ENCODE measurements around the gene TUB. TPM values are rescaled to one million over a fixed set of nuclear protein-coding genes. Genes with fewer than 3 reads are reported as not detected.
A peak's percentile ranks its signal among the peaks of the same experiment; 100 is the strongest.

The TUB gene, protein sequence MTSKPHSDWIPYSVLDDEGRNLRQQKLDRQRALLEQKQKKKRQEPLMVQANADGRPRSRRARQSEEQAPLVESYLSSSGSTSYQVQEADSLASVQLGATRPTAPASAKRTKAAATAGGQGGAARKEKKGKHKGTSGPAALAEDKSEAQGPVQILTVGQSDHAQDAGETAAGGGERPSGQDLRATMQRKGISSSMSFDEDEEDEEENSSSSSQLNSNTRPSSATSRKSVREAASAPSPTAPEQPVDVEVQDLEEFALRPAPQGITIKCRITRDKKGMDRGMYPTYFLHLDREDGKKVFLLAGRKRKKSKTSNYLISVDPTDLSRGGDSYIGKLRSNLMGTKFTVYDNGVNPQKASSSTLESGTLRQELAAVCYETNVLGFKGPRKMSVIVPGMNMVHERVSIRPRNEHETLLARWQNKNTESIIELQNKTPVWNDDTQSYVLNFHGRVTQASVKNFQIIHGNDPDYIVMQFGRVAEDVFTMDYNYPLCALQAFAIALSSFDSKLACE
- total RNA-seq, result 0.60 and 0.65 TPM in 2 replicates

DNA sequence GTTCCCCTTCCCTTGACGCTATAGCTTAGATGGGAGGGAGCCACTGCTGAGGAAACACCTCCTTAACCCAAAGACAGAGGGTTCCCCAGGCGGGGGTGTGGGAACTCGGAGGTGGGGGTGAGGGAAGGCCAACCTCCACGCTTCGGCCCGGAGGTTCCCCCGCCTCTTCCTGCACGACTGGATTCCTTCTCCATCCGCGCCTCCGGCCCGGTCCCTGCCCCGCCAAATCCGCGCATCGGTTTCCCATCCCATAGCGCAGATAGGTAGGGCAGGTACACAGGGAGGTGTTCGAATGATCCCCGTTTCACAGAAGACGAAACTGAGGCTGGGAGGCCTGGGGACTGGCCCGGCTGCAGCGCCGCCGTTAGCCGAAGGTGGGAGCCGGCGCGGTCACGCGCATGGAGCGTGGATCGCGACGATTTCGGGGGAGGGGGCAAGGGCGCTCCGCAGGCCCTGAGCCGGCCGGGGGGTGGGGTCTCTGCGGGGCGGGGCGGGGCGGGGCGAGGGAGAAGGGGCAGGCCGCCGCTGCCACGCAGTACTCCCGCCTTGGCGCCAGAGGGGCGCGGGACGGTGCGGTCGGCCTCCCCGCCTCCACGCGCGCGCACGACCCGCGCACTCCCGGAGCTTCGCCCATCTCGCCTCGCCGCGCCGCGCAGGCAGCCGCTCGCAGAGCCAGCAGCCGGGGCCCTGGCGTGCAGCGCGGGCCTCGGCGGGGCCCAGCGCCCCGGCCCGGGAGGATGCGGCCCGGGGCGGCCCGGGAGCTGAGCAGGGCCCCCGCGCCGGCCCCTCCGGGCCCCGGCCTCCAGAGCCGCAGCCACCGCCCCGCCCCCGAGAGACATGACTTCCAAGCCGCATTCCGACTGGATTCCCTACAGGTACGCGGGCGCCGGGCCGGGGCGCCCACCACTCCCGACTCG is at the start of gene TUB:
Gene TUB, plus strand, starts transcription at position 538 of the 917 bp plus-strand sequence. Its CDS starts 300 bp downstream, at position 838.
- DNase-seq (ENCODE audit: low read depth in 2 of 2), result peak in 1 of 2 donors; percentile 24

DNA sequence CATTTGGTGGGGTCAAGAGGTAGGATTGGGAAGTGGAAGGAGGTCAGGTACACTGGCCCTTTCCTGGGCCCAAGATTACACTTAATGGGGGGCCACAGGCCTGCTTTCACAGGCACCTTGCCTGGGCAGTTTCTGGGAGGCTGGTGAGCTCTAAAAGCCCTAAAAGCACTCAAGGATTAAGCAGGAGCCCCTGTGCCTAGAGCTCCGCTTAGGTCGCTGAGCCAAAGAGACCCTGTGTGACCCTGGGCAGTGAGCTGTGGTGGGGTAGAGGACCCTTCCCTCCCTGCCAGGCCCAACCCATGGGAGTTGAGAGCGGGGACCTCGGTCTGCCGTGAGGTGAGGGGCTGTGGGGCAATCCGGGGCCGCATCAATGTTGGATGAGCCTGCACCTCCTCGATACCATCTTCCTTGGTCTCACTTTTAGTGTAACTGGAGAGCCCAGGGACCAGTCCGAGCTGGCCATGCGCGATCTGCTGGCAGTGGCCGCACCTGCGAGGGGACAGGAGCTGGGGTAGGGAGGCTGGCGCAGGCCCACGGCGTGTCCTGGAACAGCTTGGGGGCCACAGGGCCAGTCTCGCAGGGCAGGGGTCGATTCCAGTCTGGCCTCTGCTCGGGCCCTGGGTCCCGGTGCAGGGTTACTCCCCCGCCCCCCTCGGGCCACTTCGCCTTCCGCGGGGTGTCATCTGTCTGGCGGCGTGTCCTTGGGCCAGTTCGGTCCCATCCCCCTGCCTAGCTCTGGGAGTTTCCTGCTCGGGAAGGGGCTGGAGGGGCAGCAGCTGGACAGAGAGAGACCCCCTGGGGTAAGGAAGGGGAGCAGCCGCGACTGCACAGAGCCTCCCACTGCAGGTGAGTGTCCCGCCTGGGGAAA is 49.5 kb upstream of the TUB start:
- DNase-seq (ENCODE audit: low read depth in 2 of 2), result no peak

DNA sequence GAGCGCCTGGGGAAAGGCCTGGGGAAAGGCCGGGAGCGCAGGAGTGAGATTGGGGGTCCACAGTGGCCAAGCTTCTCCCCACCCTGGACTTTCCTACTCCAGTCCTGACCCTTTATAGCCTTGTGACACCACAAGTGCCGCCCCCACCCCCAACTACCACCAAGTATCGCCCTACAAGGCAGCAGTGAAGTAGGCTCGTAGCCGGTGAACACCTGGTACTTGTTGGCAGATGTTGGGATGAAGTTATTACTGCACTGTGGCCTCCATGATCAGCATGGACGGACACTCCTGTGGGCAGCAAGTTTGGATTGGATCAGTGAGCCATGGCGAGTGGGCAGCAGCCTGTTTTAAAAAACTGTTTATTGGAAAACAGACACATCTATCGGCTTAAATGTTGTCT is 48.9 kb upstream of the TUB start:
- no peak for DNase-seq (ENCODE audit: low read depth in 2 of 2)

DNA sequence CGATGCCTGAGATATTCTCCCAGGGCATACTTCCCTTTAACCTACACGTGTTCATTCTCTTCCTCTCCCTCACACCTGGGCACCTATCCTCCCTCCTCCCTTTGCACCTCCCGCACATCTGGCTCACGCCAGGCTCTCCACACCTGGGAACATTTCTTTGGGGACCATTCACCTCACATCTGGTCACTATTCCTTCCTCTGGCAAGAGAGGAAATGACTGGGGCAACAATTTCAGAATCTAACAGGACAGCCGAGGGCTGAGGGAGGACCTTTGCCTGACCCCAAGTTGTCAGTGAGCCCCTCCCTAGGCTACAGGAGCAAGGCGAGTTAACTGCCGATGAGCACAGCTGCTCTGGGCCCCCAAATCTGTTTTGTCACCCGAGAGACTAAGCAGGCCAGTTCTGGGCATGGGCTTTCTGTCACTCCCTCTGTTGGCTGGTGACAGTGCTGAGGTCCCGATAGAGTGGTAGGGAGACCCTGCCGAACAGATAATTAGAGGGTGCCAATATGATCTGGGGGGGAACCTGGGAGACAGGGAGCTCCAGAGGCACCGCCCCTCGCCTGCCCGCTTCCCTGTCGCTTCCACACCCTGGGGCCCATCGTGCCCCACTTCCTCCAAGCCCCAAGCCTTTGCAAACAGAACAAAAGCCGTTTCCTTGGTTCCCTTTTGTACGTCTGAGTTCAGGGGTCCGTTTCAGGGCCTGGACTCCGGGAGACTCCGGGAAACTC is 48.3 kb upstream of the TUB start:
- DNase-seq (ENCODE audit: low read depth in 2 of 2), result no peak

DNA sequence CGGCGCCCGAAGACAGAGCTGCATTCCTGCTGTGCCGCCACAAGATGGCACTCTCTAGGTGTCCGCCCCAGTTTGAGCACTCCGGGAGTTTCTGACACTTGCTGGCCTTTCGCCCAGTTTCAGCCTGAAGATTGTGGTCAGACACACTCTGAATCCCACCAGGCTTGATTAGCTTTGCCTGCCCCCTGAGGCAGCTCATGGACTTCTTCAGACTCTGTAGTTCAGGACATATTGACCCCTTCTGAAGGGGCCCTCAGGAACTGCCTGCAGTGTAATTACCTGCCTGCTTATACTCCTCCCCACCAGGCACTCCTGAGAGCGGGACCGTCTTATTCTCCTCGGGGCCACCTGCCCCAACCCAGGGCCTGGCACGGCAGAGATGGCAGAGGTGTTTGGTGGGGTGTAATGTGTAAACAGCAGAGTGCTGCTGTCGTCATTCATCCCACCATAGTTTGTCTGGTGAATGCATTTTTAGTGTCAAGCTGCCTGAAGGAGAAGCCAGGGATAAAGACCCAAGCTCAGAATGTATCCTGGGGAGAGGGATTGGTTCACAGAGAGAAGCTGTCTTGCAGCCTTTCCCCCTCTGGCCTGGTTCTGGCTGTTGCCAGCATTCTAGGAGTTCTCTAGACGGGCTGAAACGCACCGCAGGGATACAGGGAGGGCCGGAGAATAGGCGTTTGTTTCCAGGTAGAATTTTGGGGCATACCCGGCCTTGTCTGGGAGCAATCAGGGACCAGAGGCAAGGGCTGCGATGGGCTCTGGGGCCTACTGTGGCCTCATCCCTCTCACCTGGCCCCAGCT is 47.5 kb upstream of the TUB start:
- DNase-seq (ENCODE audit: low read depth in 2 of 2), result peak; percentile 67 to 73

DNA sequence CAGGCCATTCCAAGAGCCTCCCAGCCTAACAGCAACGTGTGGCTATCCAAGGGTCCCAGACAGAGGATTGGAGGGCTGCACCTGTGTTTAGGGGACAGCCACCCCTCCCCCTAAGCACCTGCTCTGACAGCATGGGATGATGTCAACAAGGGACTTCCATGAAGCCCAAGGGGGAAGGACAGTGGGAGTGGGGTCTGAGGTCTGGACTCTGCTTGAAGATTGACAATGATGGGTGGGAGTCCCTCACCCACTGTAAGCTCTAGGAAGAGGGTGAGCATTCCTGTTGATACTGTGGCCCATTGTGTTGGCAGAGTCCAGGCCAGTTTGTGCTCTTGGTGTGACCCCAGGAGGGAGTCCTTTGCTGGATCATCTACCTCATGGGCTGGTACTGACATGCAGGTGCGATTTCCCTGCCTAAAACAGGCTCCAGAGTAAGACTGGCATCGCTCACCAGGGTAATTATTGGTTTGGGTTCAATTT is 46.9 kb upstream of the TUB start:
- no peak for DNase-seq (ENCODE audit: low read depth in 2 of 2)

DNA sequence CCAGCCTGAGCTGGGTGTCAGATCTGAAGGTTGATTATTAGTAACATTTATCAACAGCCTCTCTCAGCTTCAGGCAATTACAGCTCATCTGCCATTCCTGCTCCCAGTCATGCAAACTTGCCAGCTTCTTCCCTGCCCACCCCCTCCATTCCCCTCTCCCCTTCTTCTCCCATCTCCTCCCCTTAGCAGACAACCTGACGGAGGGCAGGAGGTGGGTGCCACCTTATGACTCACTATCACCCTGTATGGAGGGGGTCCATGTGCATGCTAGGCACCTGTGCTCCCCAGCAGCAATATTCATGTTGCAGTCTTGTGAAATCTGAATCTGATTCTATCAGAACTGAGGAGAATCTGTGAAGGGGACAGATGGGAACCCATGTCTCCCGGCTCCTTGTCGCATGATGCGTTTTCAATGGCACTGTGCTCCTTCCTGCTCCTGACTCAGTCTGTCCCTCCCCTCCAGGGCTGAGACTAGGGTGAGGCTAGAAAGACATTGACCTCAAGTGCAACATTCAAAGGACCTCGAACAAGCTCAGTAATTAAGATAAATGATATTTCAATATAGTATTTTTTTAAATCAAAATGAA is 46.3 kb upstream of the TUB start:
- DNase-seq (ENCODE audit: low read depth in 2 of 2), result no peak

DNA sequence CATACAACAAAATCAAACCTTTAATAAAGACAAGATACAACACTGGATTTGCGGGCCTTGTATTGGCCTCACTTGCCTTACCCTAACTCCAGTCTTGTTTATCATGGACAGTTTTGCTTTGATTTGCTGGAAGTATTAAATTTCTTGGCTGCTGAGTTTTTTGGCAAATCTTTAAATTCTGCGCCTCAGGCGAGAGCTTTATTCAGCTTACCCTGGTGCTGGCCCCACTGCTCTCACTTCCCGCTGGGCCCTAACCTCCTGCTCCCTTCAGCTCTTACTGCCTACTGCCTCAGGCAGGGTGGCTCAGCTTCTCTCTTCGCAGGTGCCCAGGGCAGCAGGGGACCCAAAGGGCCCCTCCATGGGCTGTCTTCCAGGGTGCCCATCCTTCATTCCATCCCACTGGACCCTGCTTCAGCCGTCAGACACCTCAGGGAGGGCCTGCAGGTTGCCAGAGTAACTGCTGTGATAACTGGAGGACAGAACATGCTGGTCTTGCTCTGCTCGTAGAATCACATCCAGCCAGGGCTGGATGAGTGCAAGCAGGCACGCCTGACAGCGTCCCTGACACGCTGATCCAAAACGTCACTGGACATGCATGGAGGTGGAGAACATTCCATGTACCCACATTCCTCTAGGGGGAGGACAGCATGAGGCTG is 45.7 kb upstream of the TUB start:
- no peak for DNase-seq (ENCODE audit: low read depth in 2 of 2)

DNA sequence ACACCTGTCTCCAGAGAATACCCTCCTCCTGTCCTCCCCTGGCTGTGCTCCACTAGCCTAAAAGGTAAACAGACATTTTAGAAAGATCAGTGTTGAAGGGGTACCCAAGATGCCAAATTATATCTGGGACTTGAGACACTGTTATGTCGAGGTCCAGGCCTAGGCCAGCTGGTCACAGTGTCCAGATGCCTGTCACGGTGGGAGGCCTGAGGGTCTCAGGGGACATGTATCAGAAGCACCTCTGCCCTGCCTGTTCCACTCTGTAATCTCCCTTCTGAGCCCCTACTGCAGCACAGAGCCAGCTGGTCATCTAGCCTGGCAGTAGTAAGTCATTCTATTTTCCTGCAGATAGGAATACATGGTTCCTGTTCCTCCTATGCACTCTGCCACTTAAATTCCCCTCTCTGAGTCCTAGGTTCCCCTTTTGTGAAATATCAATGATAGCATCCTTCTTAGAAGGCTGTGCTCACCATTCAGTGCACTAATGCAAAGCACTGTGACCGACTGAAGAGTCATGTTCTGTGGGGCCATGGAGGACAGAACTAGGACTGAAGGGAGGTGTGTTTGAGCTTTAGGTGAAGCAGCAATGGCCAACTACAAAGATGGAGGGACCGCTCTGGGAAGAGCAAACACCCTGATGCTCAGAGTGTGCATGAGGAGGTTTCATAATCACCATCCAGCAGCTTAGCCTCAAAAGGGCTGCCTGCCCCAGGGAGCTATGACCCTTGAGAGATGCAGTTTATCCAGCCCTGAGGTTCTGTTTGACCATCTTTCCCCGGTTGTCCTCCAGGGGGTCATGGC is 44.8 kb upstream of the TUB start:
- no peak for DNase-seq (ENCODE audit: low read depth in 2 of 2)

DNA sequence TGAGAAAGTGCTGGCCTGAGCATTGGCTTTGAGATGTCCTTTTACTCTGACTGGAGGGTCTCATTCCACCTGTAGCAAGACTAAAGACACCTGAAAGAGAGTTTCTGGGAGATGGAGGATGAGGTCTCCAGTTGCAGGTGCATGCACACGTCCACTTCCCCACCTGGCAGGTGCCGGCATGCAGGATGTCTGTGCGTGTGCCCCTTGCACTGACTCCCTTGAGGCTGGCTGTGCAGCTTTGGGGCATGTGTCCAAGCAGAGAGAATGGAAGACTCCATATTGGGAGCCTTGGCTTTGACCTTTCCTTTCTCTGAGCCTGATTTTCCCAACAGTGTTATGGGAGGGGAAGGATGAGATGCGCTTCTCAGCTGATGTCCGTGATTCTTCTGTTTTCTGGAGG is 44.0 kb upstream of the TUB start:
- DNase-seq (ENCODE audit: low read depth in 2 of 2), result no peak

DNA sequence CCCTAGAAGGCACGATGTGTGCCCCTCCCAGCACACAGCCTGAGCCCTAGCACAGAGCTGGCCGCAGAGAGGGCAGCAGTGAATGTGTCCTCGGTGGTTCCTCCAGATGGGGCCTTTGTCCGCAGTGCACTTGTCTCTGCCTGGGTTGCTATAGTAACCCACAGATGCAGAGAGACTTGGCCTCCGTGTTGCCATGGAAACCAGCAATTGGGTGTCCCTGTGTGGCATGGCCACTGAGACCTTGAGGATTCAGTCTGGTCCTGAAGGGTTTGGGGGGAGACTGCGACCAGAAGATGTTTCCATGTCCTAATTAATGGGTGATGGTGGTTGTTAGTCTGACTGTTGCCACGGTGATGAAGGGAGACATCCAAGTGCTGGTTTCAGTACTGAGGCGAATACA is 42.6 kb upstream of the TUB start:
- DNase-seq (ENCODE audit: low read depth in 2 of 2), result no peak

DNA sequence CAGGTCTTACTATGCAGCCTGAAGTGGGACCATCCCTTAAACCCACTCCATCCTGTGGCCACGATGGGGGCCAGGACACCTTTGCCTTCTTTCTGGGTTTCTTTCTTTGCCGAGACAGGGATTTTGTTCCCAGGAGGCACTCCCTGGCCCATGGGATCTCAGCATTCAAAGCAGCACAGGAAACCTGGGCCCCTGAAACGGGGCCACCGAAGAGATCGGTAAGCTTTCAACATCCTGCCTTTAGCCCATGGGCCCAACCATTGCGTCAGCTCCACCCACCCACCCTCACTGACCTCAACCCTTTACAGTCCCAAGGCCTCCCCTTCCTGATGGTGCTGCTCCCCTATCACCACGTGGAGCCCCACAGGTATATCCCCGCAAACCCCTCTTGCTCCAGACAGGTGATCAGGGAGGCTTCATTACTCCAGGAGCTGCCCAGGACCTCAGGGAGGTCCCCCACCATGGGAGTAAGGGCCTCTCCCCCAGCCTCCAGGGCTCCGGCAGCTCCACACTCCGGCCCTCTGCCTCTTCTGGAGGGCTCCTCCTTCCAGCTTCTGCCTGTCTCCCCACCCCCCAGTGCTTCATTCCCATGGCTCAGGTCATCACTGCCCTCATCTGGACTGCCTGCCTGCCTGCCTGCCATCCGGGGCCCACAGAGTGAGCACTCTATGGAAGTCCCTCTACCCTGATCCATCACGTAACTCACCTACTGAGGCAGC is 42.0 kb upstream of the TUB start:
- DNase-seq (ENCODE audit: low read depth in 2 of 2), result no peak

DNA sequence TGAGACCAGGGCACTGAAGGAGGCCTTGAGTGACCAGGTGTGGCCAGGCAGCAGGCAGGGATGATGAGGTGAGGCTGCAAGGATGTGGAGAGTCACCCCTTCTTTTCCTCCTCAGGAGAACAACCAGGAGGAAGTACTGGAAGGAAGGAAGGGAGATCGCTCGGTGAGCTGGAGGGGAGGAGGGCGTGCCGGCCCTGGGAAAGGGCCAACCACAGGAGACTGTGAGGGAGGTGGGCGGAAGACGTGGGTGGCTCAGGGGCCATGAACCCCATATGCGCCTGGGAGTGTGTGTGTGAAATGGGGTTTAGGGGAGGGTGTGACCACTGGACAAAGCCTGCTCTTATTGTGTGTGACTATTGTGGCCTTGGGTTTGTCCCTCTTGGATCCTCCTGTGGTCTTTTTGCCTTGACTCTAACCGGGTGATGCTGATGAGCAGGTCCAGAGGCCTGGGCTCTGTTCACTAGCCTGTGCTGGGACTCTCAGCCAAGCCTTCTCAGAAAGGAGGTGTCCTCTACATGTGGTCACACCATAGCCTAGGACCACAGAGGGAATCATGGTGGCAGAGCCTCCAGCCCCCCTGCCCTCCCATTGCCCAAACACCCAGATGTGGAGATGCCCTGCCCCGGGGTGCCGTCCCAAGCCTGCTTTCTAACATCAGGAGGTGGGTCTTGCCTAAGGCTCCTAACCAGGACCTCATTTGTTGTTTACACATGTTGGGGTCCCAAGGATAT is 41.3 kb upstream of the TUB start:
- no peak for DNase-seq (ENCODE audit: low read depth in 2 of 2)

DNA sequence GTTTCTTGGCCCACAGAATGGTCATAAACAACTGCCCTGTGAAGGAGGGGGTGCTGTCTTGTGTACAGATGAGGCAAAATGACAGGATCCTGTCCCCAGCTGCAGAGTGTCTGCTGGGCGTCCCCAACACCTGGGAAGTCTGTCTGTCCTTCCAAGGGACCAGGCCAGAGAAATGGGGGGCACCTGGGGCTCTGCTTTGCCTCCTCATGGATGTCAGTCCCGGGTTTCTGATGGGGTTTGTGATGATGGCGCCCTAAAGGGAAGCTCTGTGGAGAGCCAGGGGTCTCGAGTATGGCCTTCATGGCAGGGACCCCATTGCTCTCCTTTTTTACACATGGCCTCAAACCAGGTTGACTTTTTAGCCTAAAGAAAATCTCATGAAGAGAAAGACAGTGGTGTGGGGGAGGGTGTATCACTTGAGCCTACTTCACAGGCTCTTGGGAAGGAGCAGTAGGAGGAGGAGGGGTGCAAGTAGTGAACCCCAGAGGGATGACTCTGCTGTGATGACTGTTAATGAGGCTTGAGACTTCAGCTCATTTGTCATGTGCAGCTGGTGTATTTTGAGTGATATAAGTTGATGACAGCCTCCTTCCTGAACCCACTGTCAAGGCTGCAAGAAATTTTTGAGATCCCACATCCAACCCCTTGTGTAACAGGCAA is 40.6 kb upstream of the TUB start:
- no peak for DNase-seq (ENCODE audit: low read depth in 2 of 2)

DNA sequence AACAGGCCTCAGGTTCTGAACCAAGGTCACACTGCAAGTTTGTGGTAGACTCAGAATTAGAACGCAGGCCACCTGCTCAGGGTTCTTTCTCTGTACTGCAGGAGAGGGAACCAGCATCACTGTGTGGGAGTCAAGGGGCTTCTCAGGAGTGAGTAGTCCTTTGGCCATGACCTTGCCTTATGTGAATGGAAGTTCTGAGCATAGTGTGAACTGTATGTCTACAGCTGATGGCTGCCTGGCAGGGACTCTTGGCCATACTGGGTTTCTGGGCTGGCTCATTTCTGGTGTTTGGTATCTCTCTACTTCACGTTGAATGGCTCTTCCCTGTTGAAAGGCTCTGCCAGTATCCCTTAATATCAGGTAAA is 40.1 kb upstream of the TUB start:
- no peak for DNase-seq (ENCODE audit: low read depth in 2 of 2)

DNA sequence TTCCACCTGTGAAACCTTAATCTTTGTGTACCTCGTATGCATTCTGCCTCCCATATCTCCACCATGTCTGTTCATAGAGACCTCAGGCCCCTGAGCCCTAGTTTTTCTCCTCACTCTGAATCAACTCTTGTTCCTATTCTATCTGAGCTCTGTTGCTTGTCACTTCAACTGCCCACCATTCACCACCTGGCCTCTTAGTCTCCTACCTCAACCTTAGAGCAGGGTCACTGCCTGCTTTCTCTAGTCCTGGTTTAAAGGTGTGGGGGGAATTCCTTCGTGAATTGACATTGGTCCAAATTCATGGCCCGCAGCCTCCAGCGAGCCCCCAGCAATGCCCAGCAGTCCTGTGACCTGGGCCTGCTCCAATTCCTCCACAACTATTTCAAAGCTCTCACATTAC is 39.4 kb upstream of the TUB start:
- no peak for DNase-seq (ENCODE audit: low read depth in 2 of 2)

Measured in lung microvascular endothelial cell (primary cell).